ENCODE measurements around the gene MARCHF9. TPM values are rescaled to one million over a fixed set of nuclear protein-coding genes. Genes with fewer than 3 reads are reported as not detected.
A peak's percentile ranks its signal among the peaks of the same experiment; 100 is the strongest.

MARCHF9 gene
- total RNA-seq, 4 donors from 2014 or later = 10.6 to 16.6 (median 12.8) TPM

DNA sequence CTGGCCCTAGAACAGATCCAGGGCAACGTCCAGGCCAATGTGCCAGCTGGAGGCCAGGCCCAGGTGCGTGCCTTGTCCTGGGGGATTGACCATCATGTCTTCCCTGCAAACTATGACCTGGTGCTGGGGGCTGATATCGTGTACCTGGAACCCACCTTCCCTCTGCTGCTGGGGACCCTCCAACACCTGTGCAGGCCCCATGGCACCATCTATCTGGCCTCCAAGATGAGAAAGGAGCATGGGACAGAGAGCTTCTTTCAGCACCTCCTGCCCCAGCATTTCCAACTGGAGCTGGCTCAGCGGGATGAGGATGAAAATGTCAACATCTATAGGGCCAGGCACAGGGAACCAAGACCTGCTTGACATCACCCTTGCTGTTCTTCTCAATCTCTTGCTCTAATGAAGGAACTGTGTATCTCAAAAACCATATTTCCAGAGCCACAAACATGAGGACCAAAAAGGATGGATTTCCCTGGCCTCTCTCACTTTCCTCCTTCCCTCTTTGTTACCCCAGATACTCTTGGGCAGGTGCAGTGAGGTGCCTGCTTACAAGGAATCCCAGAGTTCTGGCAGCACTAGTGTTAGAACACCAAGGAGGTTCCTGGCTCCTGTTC is 25.5 kb downstream of the MARCHF9 start:
- intact Hi-C loops (cut with DNase I; ENCODE audit: low total_unique reads) = no loop called here
- H3K4me3 ChIP-seq (ENCODE audit: low read depth, poor library complexity, severe bottlenecking) = no peak overlapping the region
- no peak for DNase-seq (ENCODE audit: low spot score in 2 of 2)
- WGBS, 2 donors = 92 to 95% methylated on average over 4 of the region's 4 CpGs
- TF ChIP-seq, protein P1, sequence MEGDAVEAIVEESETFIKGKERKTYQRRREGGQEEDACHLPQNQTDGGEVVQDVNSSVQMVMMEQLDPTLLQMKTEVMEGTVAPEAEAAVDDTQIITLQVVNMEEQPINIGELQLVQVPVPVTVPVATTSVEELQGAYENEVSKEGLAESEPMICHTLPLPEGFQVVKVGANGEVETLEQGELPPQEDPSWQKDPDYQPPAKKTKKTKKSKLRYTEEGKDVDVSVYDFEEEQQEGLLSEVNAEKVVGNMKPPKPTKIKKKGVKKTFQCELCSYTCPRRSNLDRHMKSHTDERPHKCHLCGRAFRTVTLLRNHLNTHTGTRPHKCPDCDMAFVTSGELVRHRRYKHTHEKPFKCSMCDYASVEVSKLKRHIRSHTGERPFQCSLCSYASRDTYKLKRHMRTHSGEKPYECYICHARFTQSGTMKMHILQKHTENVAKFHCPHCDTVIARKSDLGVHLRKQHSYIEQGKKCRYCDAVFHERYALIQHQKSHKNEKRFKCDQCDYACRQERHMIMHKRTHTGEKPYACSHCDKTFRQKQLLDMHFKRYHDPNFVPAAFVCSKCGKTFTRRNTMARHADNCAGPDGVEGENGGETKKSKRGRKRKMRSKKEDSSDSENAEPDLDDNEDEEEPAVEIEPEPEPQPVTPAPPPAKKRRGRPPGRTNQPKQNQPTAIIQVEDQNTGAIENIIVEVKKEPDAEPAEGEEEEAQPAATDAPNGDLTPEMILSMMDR (IDR thresholded peaks at IDR 0.05) = no peak
- no peak for TF ChIP-seq POLR2A (IDR thresholded peaks at IDR 0.05)

DNA sequence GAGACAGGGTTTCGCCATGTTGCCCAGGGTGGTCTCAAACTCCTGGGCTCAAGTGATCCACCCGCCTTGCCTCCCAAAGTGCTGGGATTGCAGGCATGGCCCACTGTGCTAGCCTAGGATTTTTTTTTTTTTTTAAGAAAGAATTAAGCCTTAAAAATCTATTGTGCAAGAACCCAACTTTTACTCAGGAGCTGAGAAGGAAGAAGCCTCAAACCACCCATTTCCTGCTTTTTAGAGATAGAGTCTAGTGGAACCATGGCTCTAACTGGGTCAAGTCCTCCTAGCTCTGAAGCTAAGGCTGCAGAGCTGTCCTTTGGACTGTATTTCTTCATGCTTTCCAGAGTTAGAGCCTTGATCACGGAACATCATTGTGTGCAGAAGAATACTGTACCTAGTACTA is 26.3 kb downstream of the MARCHF9 start:
- intact Hi-C loops (cut with DNase I; ENCODE audit: low total_unique reads) = no loop called here

DNA sequence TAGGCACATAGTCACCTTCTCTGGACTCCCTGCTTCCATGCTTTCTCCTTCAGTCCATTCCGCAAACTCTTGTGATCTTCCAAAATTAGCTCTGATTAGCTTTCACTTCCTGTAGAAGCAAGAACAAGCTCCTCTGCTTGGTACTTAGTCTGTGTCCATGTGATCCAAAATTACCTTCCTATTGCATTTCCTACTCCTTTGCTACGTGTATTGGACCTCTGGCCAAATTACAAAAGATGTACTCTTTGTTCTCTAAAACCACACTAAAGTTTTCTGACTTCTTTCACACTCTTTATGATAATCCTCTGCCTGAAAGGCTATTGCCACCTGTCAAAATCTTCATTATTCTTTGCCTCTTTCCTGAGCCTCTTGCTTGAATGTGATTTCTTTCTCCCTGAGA is 26.9 kb downstream of the MARCHF9 start:
- no peak for DNase-seq (ENCODE audit: low spot score in 2 of 2)
- 65 to 69% methylated on average over 2 of the region's 2 CpGs for WGBS, 2 donors
- H3K4me3 ChIP-seq (ENCODE audit: low read depth, poor library complexity, severe bottlenecking) = no peak overlapping the region
- no peak for TF ChIP-seq POLR2A (IDR thresholded peaks at IDR 0.05)
- TF ChIP-seq, protein P1 (IDR thresholded peaks at IDR 0.05) = no peak
- intact Hi-C loops (cut with DNase I; ENCODE audit: low total_unique reads) = no loop called here

More for the DNA sequence above, 26.3 kb downstream of the MARCHF9 start:
- no peak for DNase-seq (ENCODE audit: low spot score in 2 of 2)
- H3K4me3 ChIP-seq (ENCODE audit: low read depth, poor library complexity, severe bottlenecking) = no peak overlapping the region
- no peak for TF ChIP-seq POLR2A (IDR thresholded peaks at IDR 0.05)
- TF ChIP-seq, protein P1 (IDR thresholded peaks at IDR 0.05) = no peak
- WGBS, 2 donors = 90 to 97% methylated on average over 3 of the region's 3 CpGs

GRCh38 chr12:57782243-57782607 is 27.3 kb downstream of the MARCHF9 start:
- no peak for TF ChIP-seq POLR2A (IDR thresholded peaks at IDR 0.05)
- TF ChIP-seq, protein P1 (IDR thresholded peaks at IDR 0.05) = no peak
- intact Hi-C loops (cut with DNase I; ENCODE audit: low total_unique reads) = no loop called here
- 21 to 22% methylated on average over 4 of the region's 4 CpGs for WGBS, 2 donors
- no peak overlapping the region for H3K4me3 ChIP-seq (ENCODE audit: low read depth, poor library complexity, severe bottlenecking)
- DNase-seq (ENCODE audit: low spot score in 2 of 2) = no peak

DNA sequence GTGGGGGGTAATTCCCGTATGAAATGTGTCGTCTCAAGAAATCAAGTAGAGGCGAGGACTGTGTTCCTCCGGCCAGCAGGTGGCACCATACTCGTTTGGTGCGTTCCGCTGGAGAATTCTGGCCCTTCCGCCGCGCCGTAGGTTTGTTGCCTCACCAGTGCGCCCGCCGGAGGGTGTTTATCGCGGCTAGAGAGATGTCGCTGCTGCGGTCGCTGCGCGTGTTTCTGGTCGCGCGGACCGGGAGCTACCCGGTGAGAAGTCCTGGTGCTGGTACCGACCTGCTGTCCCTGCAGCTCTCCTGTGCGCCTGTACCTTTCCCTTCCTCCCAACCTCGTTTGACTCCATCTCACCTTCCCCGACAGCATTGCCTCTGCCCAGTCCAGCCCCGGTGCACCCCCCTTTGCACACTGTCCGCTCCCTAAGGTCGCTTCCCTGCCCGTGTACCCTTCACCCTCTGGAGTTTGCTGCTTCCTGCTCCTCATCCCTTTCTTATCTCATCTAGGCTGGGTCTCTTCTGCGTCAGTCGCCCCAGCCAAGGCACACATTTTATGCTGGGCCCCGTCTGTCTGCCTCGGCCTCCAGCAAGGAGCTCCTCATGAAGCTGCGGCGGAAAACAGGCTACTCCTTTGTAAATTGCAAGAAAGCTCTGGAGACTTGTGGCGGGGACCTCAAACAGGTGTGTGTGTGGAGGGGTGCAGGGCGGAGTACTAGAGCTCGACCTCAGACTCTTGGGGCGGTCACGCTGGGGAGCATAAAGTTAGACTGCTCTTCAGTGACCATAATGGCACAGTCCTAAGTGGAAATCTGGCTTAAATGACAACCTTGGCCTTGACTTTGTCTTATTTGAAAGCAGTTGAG is 27.9 kb downstream of the MARCHF9 start, which contains the start of gene TSFM:
TSFM (plus strand) TSS at position 180 of the 858 bp plus-strand sequence; CDS start at position 195, 15 bp downstream.
- WGBS, 2 donors = 1% methylated on average over 32 to 45 of the region's 45 CpGs
- TF ChIP-seq, protein P1 (IDR thresholded peaks at IDR 0.05) = peak in 2 of 3 donors; percentile 31 to 89
- TF ChIP-seq POLR2A (IDR thresholded peaks at IDR 0.05) = no peak
- intact Hi-C loops (cut with DNase I; ENCODE audit: low total_unique reads) = no loop called here
- peak within 1 kb of the TSS; percentile 89 for H3K4me3 ChIP-seq (ENCODE audit: low read depth, poor library complexity, severe bottlenecking)
- peak; percentile 94 to 99 for DNase-seq (ENCODE audit: low spot score in 2 of 2)

All from lower leg skin (tissue), 4 donors.